Activated T-cell treated with anti-CD3 and anti-CD28 coated beads, Interleukin-2, amount 50 U/mL, for 4 hours (primary cell): ENCODE results near the gene CLIP4. TPM values are rescaled to one million over a fixed set of nuclear protein-coding genes. Genes with fewer than 3 reads are reported as not detected.

Experiments used
- ATAC-seq, 2 donors: fragments of 200-7000 bp; cut with Tn5 transposase; one replicate each; pipeline ENCODE4 v1.10.0; 2021
- DNase-seq: peaks from one replicate; pipeline ENCODE4 v3.0.0-alpha.2; 2020
- H3K27me3 Mint-ChIP-seq: one replicate; pipeline ENCODE4 v1.8.0; 2021; ENCODE audit warnings: low read depth, mixed read lengths
- H3K36me3 Mint-ChIP-seq: one replicate; pipeline ENCODE4 v1.8.0; 2022; ENCODE audit warnings: mixed read lengths; ENCODE audit not compliant: insufficient read depth
- H3K4me1 Mint-ChIP-seq: one replicate; pipeline ENCODE4 v1.8.0; 2021; ENCODE audit warnings: low read depth, mixed read lengths
- H3K4me3 Mint-ChIP-seq: one replicate; pipeline ENCODE4 v1.8.0; 2021; ENCODE audit warnings: mild to moderate bottlenecking, moderate library complexity, mixed read lengths
- H3K9me3 Mint-ChIP-seq: one replicate; pipeline ENCODE4 v1.8.0; 2021; ENCODE audit warnings: mixed read lengths
- total RNA-seq, 3 donors: library from RNA; stranded (reverse); gene quantifications; one replicate each; pipeline ENCODE4 v1.2.1, GENCODE V29; 2021

The CLIP4 gene
- total RNA-seq: 10 to 100 TPM; 11.7 to 14.5 (median 12.1) TPM

- H3K36me3 Mint-ChIP-seq: peaks cover under 1% of the 10 kb centered on the region
- no peaks in the 10 kb centered on the region for H3K27me3 Mint-ChIP-seq
- peaks cover 45% of the 10 kb centered on the region for H3K4me1 Mint-ChIP-seq
- ATAC-seq: peak; percentile 73 to 78
- H3K9me3 Mint-ChIP-seq: no peaks in the 10 kb centered on the region
- DNase-seq: peak; percentile 80
- H3K4me3 Mint-ChIP-seq: peak within 1 kb of the TSS; percentile 93
These were observed at the start of gene CLIP4 for GRCh38 chr2:29114946-29115609. TSS of gene CLIP4 (plus strand) at chr2:29115415. CDS start at chr2:29121389, 5,974 bp downstream.

GRCh38 chr2:29066271-29066860 lies 48.8 kb upstream of the CLIP4 start:
- Mint-ChIP-seq H3K4me1 (no peaks in the 10 kb centered on the region), H3K4me3 (no peak overlapping the region), H3K27me3 (no peaks in the 10 kb centered on the region), H3K36me3 (no peaks in the 10 kb centered on the region), H3K9me3 (no peaks in the 10 kb centered on the region)
- ATAC-seq: no peak
- no peak for DNase-seq

DNA sequence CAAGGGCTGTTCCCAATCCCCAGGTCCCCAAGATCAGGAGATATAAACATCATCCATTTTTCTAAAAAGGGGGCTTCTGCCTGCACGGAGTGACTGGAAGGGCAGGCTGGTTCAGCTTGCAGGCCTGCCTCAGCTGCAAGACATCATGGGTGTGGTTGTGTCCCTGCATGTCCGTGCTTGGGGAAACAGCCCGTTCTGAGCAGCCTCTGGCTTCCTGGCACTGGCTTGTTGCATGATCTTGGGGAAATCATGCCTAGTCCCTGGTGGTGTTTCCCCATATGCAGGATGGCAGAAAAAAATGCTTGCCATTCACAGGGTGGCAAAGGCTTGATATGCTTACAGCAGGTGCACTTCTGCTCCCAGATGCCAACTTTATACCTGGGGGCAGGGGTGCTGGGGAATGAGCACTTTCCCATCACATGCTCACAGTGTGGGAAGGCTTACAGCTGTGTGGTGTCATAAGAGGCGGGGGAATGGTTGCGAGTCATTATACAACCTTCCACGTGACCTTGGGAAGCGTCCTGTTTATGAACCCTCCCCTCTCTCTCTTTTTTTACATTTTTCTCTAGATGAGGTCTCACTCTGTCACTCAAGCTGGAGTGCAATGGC lies 48.1 kb upstream of the CLIP4 start:
- Mint-ChIP-seq H3K27me3 (no peaks in the 10 kb centered on the region), H3K9me3 (no peaks in the 10 kb centered on the region), H3K36me3 (no peaks in the 10 kb centered on the region), H3K4me1 (no peaks in the 10 kb centered on the region), H3K4me3 (no peak overlapping the region)
- ATAC-seq (no peak), DNase-seq (no peak)

- Mint-ChIP-seq H3K4me3 (no peak overlapping the region), H3K27me3 (no peaks in the 10 kb centered on the region), H3K9me3 (no peaks in the 10 kb centered on the region), H3K36me3 (no peaks in the 10 kb centered on the region), H3K4me1 (no peaks in the 10 kb centered on the region)
- ATAC-seq (no peak), DNase-seq (no peak)
These were observed 46.7 kb upstream of the CLIP4 start for GRCh38 chr2:29068513-29068912.

DNA sequence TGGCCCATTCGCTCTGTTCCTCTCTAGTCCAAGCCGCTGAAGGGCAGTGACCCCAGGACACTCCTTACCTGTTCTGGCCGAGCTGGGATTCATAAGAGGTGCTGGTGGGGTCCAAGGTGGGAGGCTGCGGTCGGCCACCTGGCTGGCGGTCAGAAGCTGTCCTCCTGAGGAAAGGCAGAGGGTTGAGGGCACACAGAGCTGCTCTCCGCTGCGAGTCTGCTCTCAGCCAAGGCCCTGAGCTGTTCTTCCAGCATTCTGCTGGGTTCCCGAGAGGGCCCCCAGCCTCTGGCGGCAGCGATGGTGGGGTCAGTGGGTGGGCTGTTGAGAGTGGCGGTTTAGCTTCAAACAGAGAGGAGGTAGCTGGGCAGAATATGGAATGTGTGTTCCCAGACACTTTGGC lies 44.7 kb upstream of the CLIP4 start:
- Mint-ChIP-seq H3K4me3 (no peak overlapping the region), H3K36me3 (no peaks in the 10 kb centered on the region), H3K4me1 (no peaks in the 10 kb centered on the region), H3K27me3 (no peaks in the 10 kb centered on the region), H3K9me3 (no peaks in the 10 kb centered on the region)
- peak in 1 of 2 donors; percentile 14 for ATAC-seq
- no peak for DNase-seq

DNA sequence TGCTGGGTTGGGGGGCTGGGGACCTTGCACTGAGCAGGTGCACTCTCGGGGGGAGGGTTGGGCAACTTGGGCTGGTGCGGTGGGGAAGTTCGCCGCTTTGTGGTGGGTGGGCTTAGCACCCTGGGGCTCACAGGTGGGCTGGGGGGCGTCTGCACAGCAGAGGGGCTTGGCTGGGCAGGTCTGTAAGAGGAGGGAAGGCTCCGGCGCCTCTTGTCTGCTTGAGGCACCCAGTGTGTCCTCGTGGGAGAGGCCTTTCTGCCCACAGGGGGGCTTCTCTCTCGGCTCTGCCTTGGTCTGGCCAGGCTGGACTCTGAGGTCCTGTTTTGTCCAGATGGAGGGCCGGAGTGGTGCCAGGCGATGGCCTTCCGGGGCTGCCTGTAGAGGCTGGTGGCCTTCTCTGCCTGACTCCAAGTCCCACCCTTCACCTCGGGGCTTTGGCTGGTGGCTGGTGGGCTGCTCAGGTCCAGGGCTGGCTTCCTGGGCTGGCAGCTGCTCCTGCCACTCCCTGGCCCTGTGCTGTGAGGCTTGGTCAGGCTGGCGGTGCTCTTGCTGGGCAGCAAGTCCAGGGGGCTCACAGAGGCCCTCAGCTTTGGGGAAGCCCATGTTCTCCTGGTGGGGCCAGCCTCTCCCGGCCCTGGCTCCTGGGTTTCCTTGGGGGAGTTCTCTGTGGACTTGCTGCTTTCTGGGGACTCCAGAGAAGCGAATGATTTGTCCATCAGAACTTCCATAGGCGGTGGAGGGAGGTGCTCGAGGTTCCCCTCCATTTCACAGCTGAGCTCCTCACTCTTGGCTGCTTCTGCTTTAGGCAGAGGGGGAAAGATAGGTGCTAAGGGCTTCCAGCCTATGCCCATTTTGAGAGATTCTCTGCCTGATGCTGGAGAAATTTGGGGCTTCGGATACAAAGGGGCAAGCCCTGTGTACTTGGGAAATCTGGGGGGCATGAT lies 43.9 kb upstream of the CLIP4 start:
- H3K4me1 Mint-ChIP-seq: no peaks in the 10 kb centered on the region
- no peak for ATAC-seq
- no peaks in the 10 kb centered on the region for H3K27me3 Mint-ChIP-seq
- no peak overlapping the region for H3K4me3 Mint-ChIP-seq
- no peak for DNase-seq
- H3K9me3 Mint-ChIP-seq: no peaks in the 10 kb centered on the region
- no peaks in the 10 kb centered on the region for H3K36me3 Mint-ChIP-seq

DNA sequence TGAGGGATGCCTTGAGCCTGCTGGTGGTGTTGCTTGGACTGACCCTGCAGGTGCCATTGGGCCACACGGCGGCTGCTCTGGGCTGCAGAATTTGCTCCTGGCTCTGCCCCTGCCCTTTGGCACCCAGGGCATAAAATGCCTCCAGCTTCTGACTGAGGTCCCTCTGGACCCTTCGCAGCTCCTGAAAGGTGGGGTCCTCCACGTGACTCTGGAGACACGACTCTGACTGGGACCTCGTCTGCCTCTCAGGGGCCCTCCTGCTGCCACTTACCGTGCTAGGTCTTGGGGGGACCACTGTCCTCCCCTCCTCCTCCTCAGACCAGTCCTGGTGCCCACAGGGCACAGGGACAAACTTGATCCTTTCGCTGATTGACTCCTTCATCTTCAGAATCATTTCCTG lies 43.0 kb upstream of the CLIP4 start:
- Mint-ChIP-seq H3K27me3 (no peaks in the 10 kb centered on the region), H3K9me3 (no peaks in the 10 kb centered on the region), H3K36me3 (no peaks in the 10 kb centered on the region), H3K4me1 (no peaks in the 10 kb centered on the region), H3K4me3 (no peak overlapping the region)
- ATAC-seq (no peak), DNase-seq (no peak)

DNA sequence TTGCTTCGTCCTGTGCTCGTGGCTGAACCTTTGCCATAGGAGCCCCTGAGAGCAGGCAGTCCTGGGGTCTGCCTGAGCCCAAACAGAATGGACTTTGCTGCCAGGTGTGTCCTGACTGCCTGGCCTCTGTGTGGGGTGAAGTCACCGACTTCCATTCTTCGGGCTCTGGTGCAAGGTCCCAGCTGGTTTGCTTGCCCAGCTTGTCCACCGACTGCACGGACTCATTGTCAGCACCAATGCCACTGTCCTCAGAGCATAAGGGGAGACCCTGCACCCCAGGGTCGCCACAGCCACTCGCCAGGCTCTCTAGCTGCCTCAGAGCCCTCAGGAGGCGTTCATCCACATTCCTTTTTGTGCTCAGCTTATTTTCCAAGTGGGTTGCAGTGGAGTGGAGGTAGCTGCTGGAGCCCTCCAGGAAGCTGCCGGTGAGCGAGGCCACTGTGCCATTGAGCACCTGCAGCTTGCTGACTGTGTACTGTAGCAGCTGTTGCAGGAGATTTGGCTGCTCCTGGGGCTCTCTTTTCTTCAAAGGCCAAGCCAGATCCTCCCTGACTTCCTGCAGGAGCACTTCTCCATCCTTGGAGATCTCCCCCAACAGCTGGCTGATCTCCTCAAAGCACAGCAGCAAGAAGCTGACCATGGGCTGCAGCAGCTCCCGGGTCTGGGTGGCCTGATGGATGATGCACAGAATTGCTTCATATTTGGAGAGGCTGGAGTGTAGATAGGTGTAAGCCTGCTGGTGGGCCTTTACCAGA lies 42.1 kb upstream of the CLIP4 start:
- no peaks in the 10 kb centered on the region for H3K36me3 Mint-ChIP-seq
- H3K27me3 Mint-ChIP-seq: no peaks in the 10 kb centered on the region
- H3K9me3 Mint-ChIP-seq: no peaks in the 10 kb centered on the region
- DNase-seq (no peak), ATAC-seq (no peak)
- H3K4me3 Mint-ChIP-seq: no peak overlapping the region
- no peaks in the 10 kb centered on the region for H3K4me1 Mint-ChIP-seq

DNA sequence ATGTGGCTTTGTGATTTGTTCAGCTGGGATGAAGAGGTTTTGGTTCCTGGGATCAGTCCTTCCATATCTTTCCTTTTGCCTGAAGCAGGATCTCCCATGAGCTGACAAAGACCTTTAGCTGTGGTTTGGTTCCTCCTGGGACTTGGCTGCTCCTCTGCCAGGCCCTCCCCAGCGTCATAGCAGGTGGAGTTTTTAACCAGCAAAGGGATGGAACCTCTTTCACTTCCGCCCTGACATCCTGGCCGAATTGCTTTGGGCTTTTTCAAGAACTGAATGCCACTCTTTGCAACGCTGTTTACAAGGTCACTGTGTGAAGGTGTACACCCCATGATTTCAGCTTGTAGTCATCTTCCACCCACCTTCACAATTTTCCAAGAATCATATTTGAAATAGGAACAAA lies 41.3 kb upstream of the CLIP4 start:
- H3K9me3 Mint-ChIP-seq: peaks cover under 1% of the 10 kb centered on the region
- DNase-seq: no peak
- ATAC-seq: no peak
- no peak overlapping the region for H3K4me3 Mint-ChIP-seq
- H3K4me1 Mint-ChIP-seq: no peaks in the 10 kb centered on the region
- no peaks in the 10 kb centered on the region for H3K36me3 Mint-ChIP-seq
- no peaks in the 10 kb centered on the region for H3K27me3 Mint-ChIP-seq

DNA sequence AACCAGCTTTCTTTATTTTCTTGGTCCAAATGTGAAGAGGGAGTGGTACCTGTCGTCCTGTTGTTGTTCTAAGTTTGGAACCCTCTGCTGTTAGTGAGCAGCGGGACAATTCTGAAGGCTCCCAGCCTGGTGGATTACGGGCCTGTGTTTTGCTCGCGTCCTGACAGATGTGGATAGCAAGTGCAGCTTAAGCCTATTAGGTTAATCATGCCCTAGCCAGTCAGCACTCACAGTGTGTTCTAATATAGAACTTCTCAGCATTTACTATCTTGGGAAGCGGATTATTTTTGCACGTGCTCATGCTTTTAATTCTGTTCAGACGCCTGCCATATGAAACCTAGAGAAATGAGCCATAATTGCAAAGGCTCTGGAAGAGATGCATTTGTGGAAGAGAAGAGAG lies 40.8 kb upstream of the CLIP4 start, which contains the start of gene PCARE:
TSS of gene PCARE (minus strand) at position 113 of the 400 bp plus-strand sequence. CDS start 262 bp downstream, outside the sequence.
- H3K36me3 Mint-ChIP-seq: no peaks in the 10 kb centered on the region
- no peak within 1 kb of the TSS for H3K4me3 Mint-ChIP-seq
- ATAC-seq (no peak), DNase-seq (no peak)
- peaks cover 4% of the 10 kb centered on the region for H3K9me3 Mint-ChIP-seq
- H3K4me1 Mint-ChIP-seq: no peaks in the 10 kb centered on the region
- H3K27me3 Mint-ChIP-seq: no peaks in the 10 kb centered on the region

DNA sequence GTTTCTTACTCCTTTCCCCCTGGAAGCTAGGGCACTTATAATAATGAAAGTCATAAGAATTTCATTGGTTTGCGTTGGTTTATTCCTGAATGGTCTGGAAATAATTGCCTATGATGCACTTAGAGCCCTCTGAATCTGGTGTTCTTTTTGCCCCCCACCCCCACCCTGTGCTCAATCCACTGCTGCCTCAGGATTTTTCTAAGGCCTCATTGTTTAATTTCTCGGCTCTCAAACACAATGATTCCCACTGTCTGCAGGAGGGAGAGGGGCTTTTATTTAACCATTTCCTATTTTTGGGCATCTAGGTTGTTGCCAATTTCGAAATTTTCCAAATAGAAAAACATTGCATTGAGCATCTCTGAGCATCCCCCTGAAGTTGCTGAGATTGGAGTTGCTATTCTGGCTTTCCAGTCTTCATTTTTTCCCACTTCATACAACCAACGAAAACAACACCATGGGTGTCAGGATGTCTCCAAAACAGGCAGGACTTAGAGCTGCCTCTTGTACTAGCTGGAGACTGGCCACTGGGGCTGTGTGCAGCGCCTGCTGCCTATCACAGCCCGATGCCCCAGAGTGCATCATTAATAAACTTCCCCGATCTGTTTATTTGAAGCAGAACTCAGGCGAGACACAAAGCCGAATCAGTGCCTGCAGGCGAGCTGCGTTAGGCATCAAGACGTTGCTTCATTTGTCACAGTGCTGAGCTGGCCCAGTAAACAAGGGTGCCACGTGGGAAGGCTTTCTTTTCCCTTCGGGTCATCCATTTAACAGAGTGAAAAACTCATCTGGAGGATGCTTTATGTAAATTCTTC lies 39.1 kb upstream of the CLIP4 start:
- Mint-ChIP-seq H3K36me3 (no peaks in the 10 kb centered on the region), H3K27me3 (no peaks in the 10 kb centered on the region), H3K4me1 (no peaks in the 10 kb centered on the region), H3K9me3 (peaks cover 4% of the 10 kb centered on the region), H3K4me3 (no peak overlapping the region)
- DNase-seq: no peak
- no peak for ATAC-seq

DNA sequence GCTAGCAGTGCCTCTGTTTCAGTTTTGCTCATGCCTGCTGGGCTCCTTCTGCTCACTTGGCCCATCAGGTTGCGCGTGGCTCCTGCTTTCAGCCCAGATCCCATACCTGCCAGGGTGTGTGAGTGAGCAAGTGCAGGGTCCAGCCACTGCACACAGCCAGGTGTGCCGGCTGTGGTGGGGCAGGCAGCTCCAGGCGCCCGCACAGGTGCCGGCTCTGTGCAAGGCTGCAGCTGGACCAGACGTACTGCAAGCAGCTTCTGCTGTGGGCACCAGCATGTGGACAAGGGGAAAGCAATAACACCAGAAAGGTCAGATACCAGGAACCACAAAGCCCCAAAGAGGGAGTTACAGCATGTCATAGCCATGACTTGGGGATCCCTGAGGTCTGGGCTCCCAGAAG lies 35.3 kb upstream of the CLIP4 start:
- Mint-ChIP-seq H3K9me3 (peaks cover 4% of the 10 kb centered on the region), H3K27me3 (no peaks in the 10 kb centered on the region), H3K4me1 (no peaks in the 10 kb centered on the region), H3K4me3 (no peak overlapping the region), H3K36me3 (no peaks in the 10 kb centered on the region)
- no peak for ATAC-seq
- DNase-seq: no peak
